ENCODE measurements around the gene FAM76B. TPM values are rescaled to one million over a fixed set of nuclear protein-coding genes. Genes with fewer than 3 reads are reported as not detected.
A peak's percentile ranks its signal among the peaks of the same experiment; 100 is the strongest.

Gene FAM76B
- total RNA-seq, result 10 to 100 TPM; 19.6 to 31.7 (median 22.6) TPM
- polyA plus RNA-seq, result 10 to 100 TPM; 16.7 to 21.3 TPM
- long read RNA-seq, donor 1, partial matches to known transcripts, result 4 of 9 reads
- long read RNA-seq, donor 1, other reads (novel, unspliced or antisense), result 4 of 9 reads
- long read RNA-seq, donor 2, partial matches to known transcripts, result 80 of 83 reads
- long read RNA-seq, donor 2, other reads (novel, unspliced or antisense), result 0 of 83 reads
- long read RNA-seq, donor 3, transcript FAM76B-204 (10 exons, 2,546 nt), result minor isoform, 6 of 33 reads
- long read RNA-seq, donor 3, transcript FAM76B-201 (10 exons, 3,952 nt), result major isoform, 13 of 33 reads
- long read RNA-seq, donor 3, partial matches to known transcripts, result 5 of 33 reads
- long read RNA-seq, donor 3, other reads (novel, unspliced or antisense), result 8 of 33 reads

- Histone ChIP-seq H3K4me3 (peak within 1 kb of the TSS; percentile 96), H3K27ac (peak within 1 kb of the TSS; percentile 94 to 99), H3K27me3 (no peaks in the 10 kb centered on the region), H3K9me3 (no peaks in the 10 kb centered on the region), H3K4me1 (ENCODE audit: insufficient read depth) (peaks cover 8% of the 10 kb centered on the region), H3K36me3 (no peaks in the 10 kb centered on the region)
- 0 to 1% (median 0%) methylated on average over 43 to 62 of the region's 62 CpGs for WGBS, 3 donors
- peak in 2 of 3 donors; percentile 5 to 7 for TF ChIP-seq CTCF (IDR thresholded peaks at IDR 0.05)
- peak; percentile 10 for TF ChIP-seq EP300 (IDR thresholded peaks at IDR 0.05)
- peak; percentile 95 for TF ChIP-seq POLR2A (IDR thresholded peaks at IDR 0.05)
- DNase-seq, result peak; percentile 95 to 97 (median 97)
- intact Hi-C loops (cut with DNase I), result no loop called here
These were observed at the start of gene FAM76B for GRCh38 chr11:95789506-95790122. Gene FAM76B (minus strand): TSS chr11:95789782. CDS start chr11:95789478, 304 bp downstream.

- no peaks in the 10 kb centered on the region for H3K36me3 ChIP-seq
- no peaks in the 10 kb centered on the region for H3K27me3 ChIP-seq
- no peaks in the 10 kb centered on the region for H3K9me3 ChIP-seq
- peak; percentile 45 to 73 (median 55) for DNase-seq
- TF ChIP-seq CTCF (IDR thresholded peaks at IDR 0.05) (peak; percentile 68 to 83 (median 78)), EP300 (IDR thresholded peaks at IDR 0.05) (no peak)
- peak overlapping the region in 1 of 2 donors; percentile 40 for H3K27ac ChIP-seq
- WGBS, 3 donors, result 2 to 7% (median 4%) methylated on average over 3 of the region's 3 CpGs
- intact Hi-C loops (cut with DNase I), result loop anchor here in 2 of 4 donors (5.0 to 10.0 kb wide), 2 partner anchors 506 to 509 kb away; partner anchors contain the start of gene MAML2 (in 2 of the 2)
- H3K4me1 ChIP-seq (ENCODE audit: insufficient read depth), result no peaks in the 10 kb centered on the region
- H3K4me3 ChIP-seq, result no peak overlapping the region
These were observed 46.3 kb upstream of the FAM76B start for GRCh38 chr11:95835768-95836488.

- 17 to 25% (median 20%) methylated on average over 3 of the region's 3 CpGs for WGBS, 3 donors
- Histone ChIP-seq H3K27me3 (no peaks in the 10 kb centered on the region), H3K9me3 (no peaks in the 10 kb centered on the region), H3K27ac (no peak overlapping the region), H3K4me3 (no peak overlapping the region), H3K36me3 (no peaks in the 10 kb centered on the region), H3K4me1 (ENCODE audit: insufficient read depth) (no peaks in the 10 kb centered on the region)
- no peak for TF ChIP-seq EP300 (IDR thresholded peaks at IDR 0.05)
- no peak for DNase-seq
- intact Hi-C loops (cut with DNase I), result loop anchor here in 2 of 4 donors (5.0 to 10.0 kb wide), 2 partner anchors 507 to 509 kb away; partner anchors contain the start of gene MAML2 (in 2 of the 2)
These were observed 45.8 kb upstream of the FAM76B start for GRCh38 chr11:95835351-95835750.

- no peak for DNase-seq
- H3K36me3 ChIP-seq, result no peaks in the 10 kb centered on the region
- no peaks in the 10 kb centered on the region for H3K4me1 ChIP-seq (ENCODE audit: insufficient read depth)
- H3K4me3 ChIP-seq, result no peak overlapping the region
- no peak overlapping the region for H3K27ac ChIP-seq
- WGBS, 3 donors, result 2 to 77% (median 40%) methylated on average over 1 of the region's 1 CpG
- H3K27me3 ChIP-seq, result no peaks in the 10 kb centered on the region
- intact Hi-C loops (cut with DNase I), result loop anchor here in 1 of 4 donors (10.0 kb wide), 1 partner anchor 511 kb away; the partner anchor contains the start of gene MAML2
- H3K9me3 ChIP-seq, result no peaks in the 10 kb centered on the region
- TF ChIP-seq EP300 (IDR thresholded peaks at IDR 0.05), result no peak
- no peak for TF ChIP-seq POLR2A (IDR thresholded peaks at IDR 0.05)
- no peak for TF ChIP-seq CTCF (IDR thresholded peaks at IDR 0.05)
These were observed 43.8 kb upstream of the FAM76B start for GRCh38 chr11:95833378-95833777.
